Measurements from ENCODE around the gene C2CD3. TPM values are rescaled to one million over a fixed set of nuclear protein-coding genes. Genes with fewer than 3 reads are reported as not detected.
A peak's percentile ranks its signal among the peaks of the same experiment; 100 is the strongest.

C2CD3 gene
- total RNA-seq, 1 experiment from 2014 or later, result 22.0 TPM

DNA sequence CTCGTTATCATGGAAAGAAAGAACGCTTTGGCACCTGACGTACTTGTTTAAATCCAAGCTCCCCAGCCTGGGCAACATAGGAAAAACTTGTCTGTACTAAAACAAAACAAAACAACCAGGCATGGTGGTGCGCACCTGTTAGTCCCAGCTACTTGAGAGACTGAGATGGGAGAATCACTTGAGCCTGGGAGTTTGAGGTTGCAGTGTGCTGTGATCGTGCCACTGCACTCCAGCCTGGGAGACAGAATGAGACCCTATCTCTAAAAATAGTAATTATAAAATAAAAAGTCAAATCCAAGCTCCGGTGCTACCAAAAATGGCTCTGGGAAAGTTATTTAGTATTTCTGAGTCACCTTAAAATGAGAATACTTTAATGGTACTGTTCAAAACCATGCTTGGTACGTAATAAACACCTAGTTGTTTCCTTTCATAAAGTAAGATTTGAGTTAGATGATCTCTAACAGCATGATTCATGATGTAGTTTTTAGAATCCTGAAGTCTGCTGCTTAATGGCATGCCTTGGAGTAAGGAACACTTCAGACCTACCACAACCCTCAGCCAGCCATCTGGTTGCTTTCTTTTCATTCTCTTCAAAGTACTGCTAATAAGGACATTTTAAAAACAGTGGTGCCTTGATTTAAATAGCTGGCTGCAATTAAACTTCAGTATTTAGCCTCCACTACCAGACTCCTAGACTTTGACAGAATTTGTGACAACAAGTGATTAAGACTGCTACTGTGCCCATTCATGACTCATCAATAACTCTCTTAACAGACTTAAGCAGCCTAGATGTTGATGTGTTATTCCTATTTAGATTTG lies 8.6 kb upstream of the C2CD3 start:
- peaks cover 4 to 6% of the 10 kb centered on the region in 2 experiments; a peak in 2 of 4 replicates for H3K4me1 Mint-ChIP-seq
- Histone ChIP-seq H3K9ac (ENCODE audit: extremely low read depth, insufficient read length, low read length) (no peak overlapping the region), H3T11ph (ENCODE audit: low read length) (no peak overlapping the region), H4K91ac (ENCODE audit: insufficient read length, low read depth, low read length) (no peak overlapping the region), H3K4me2 (ENCODE audit: insufficient read depth, insufficient read length, low read length) (no peak overlapping the region), H3K4ac (ENCODE audit: low read depth, low read length) (no peak overlapping the region), H3K9me3 (ENCODE audit: control insufficient read depth, low read depth, low read length) (no peaks in the 10 kb centered on the region), H2BK15ac (ENCODE audit: low read depth, low read length) (no peak overlapping the region), H4K5ac (ENCODE audit: insufficient read length, low read depth, low read length) (no peak overlapping the region), H2BK20ac (ENCODE audit: low read depth, low read length, poor library complexity, severe bottlenecking) (no peak overlapping the region), H3K79me1 (ENCODE audit: insufficient read depth, low read depth, low read length, poor library complexity, severe bottlenecking) (no peaks in the 10 kb centered on the region), H3K79me2 (ENCODE audit: insufficient read depth, low read length) (peaks cover 3% of the 10 kb centered on the region; the same call in 1 of the 2 replicates), H3K27me3 (ENCODE audit: insufficient read depth, low read length) (no peaks in the 10 kb centered on the region), H3K14ac (ENCODE audit: insufficient read depth, low read length) (no peak overlapping the region), H2AK5ac (ENCODE audit: insufficient read length, low read length) (no peak overlapping the region), H3K56ac (ENCODE audit: insufficient read length, low read depth, low read length) (no peak overlapping the region), H4K8ac (replicated peaks; ENCODE audit: insufficient read length, low read depth, low read length) (no peak overlapping the region), H3K23me2 (ENCODE audit: insufficient read length, low read depth, low read length, poor library complexity, severe bottlenecking) (no peaks in the 10 kb centered on the region), H2AFZ (ENCODE audit: low read length) (no peak overlapping the region), H2BK12ac (ENCODE audit: insufficient read length, low read depth, low read length) (no peak overlapping the region), H3K27ac (ENCODE audit: insufficient read length, low read depth, low read length) (no peak overlapping the region), H3K23ac (ENCODE audit: insufficient read length, low read depth, low read length) (no peak overlapping the region), H3K4me1 (ENCODE audit: insufficient read depth, low read length) (no peaks in the 10 kb centered on the region; the same call in 1 of the 2 replicates), H4K20me1 (ENCODE audit: control insufficient read depth, insufficient read depth, insufficient read length) (no peaks in the 10 kb centered on the region), H2BK5ac (ENCODE audit: insufficient read length, low read length) (no peak overlapping the region), H3K18ac (ENCODE audit: insufficient read length, low read depth, low read length) (no peak overlapping the region), H2BK120ac (ENCODE audit: low read depth, low read length, poor library complexity, severe bottlenecking) (no peak overlapping the region)
- H3K9me3 Mint-ChIP-seq, result no peaks in the 10 kb centered on the region
- H3K4me3 Mint-ChIP-seq, result no peak overlapping the region
- TF ChIP-seq, protein P1, sequence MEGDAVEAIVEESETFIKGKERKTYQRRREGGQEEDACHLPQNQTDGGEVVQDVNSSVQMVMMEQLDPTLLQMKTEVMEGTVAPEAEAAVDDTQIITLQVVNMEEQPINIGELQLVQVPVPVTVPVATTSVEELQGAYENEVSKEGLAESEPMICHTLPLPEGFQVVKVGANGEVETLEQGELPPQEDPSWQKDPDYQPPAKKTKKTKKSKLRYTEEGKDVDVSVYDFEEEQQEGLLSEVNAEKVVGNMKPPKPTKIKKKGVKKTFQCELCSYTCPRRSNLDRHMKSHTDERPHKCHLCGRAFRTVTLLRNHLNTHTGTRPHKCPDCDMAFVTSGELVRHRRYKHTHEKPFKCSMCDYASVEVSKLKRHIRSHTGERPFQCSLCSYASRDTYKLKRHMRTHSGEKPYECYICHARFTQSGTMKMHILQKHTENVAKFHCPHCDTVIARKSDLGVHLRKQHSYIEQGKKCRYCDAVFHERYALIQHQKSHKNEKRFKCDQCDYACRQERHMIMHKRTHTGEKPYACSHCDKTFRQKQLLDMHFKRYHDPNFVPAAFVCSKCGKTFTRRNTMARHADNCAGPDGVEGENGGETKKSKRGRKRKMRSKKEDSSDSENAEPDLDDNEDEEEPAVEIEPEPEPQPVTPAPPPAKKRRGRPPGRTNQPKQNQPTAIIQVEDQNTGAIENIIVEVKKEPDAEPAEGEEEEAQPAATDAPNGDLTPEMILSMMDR (conservative IDR thresholded peaks at IDR 0.05), result no peak
- WGBS (ENCODE audit: extremely low coverage, insufficient read length, low lambda C conversion rate), result no CpG with 5 or more reads among the region's 7 CpGs
- H3K36me3 Mint-ChIP-seq (ENCODE audit: insufficient read depth in 1 of 3, low read depth in 3 of 3), result no peaks in the 10 kb centered on the region
- H3K27ac Mint-ChIP-seq, result 0 out of 7 replicates have a peak overlapping the region, but pooled peaks of 1 of the 3 experiments have one; percentile 41
- no peak for DNase-seq
- H3K27me3 Mint-ChIP-seq (ENCODE audit: low read depth), result no peaks in the 10 kb centered on the region

Measured in H9 (cell line).